IPS-11a (cell line): ENCODE data around the gene PCSK2.

Experiments used
- H3K4me3 ChIP-seq: one replicate; pipeline ENCODE4 v1.5.1; 2013; ENCODE audit warnings: low read depth, low read length, control low read depth

PCSK2 gene

DNA sequence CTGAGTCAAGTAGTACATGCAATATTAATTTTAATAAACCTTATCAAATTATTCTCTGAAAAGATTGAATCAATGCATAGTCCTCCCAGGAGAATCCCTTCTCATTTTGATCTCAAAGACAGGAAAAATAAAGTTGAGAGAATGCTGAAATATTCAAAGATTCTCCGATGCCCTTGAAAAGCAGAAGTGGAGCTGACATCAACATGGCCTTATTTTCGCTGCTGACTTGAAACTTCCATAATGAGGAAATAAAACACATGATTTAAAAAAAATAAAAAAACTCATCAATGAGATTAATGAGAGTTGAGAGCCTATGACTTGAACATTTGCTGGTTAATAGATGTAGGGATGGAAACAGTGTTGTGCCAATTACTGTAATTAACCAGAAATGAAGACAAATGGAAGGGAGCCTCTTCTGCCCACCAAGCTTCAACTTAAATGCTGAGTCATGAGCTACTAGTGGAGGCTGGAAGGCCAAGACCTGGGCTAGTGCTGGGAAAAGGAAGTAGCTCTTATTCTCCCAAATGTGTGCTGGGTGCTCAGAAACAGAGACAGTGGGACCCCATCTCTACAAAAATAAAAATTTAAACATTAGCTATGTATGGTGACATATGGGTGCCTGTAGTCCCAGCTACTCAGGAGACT is 164.4 kb downstream of the PCSK2 start:
- no peak overlapping the region for H3K4me3 ChIP-seq

DNA sequence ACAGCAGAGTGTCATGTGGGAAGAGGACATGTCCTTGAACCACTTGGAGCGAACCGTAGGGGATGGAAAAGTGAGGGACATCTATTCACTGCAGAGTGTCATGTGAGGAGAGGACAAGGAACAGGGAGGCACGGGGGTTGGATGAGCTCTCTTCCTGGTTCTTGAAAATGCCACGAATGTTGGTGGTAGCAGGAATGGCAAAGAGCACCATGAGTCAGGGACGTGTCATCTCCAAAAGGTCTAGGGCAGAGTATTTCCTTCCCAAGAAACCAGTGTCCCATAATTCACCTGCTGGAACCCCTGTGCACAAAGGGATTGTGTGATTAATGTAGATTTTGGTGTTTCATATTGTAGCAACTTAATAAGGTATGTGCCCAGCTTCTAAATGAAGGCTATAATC is 167.6 kb downstream of the PCSK2 start:
- H3K4me3 ChIP-seq = no peak overlapping the region

DNA sequence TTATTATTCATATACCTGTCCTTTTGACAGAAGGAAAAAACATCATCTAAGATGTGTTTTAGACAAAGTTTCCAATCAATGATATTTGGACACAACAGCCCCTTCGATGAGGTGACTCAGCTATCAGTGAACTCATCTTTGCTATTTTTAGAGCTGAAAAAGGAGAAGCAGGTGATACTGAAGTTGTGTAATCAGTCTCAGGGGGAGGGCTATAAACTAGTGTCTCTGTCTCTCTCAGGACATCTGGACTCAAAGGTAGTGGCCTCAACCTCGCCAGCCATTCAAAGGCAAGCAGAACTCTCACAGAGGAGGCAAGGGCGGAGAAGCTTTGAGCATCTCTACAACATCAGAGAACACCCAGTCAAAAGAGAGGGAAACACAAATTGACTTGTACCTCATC is 168.9 kb downstream of the PCSK2 start:
- H3K4me3 ChIP-seq = no peak overlapping the region

DNA sequence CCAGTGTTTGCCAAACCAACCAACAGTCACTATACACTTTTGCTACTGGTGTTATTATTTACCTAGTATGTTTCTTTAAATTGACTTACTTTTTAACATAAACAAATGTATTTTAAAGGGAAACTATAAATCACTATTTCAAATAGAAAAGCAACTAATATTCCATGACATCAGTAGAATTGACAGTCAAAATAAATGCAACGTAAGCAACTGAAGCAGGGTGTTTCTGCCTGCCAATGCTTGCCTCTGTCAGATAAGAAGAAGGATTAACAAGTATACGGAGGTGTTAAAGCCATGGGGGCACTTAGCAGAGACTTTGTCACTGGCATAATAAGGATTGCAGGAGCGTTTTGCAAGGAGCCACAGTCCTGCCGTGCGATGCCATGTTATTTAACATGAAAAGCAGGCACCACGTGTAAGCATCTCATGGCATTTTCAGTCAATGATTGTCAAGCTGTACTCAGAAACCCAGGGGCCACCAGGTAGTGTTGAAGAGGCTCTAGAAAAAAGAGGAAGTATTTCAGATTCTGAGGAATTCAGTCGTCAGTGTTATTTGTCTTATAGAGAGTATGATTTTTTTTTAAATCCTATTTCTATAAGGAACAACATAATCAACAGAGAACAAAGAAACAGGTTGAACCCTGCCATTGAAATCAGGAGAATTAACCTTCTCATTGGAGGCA is 172.6 kb downstream of the PCSK2 start:
- H3K4me3 ChIP-seq = no peak overlapping the region

DNA sequence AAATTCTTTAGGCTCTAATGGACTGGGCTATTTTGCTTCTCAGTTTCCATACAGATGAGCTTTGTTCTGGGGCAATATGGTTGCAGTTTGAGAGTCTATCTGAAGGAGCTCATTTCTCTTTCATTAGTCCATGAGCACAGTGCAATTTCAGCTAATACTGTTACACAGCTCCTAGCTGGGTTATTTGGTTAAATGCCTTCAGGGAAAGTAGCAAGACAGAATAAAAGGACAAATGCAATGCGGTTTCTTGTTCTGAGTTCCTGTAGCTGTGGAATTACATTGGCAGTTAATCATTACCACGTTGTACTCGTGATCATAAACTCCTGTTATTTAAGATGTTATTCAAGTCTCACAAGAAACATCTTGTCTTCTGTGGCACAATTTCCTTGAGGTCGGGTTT is 176.6 kb downstream of the PCSK2 start:
- no peak overlapping the region for H3K4me3 ChIP-seq

DNA sequence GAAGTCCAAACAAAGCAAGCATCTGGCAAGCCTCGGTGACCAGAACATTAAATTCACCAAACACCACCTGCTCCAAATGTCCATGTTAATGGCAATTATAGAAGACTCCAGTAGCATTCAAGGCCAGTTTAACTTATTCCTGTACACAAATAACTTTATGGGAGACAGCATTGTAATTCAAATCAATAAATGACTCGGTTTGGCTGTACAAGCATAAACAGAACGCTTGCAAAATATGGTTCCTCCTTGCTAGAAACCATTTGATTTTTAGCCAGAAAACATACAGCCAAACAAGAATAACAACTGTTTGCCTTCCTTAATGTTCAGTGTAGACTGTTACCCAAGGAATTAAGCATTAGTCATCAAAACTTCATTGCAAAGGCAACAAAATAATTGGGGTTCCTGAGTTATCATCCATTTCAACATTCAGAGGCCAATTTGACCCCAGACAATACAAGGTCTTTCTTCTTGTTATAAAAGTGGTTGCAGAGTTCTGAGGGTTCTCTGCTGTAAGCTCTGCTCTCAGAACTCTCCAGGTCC is 179.3 kb downstream of the PCSK2 start:
- H3K4me3 ChIP-seq = no peak overlapping the region

DNA sequence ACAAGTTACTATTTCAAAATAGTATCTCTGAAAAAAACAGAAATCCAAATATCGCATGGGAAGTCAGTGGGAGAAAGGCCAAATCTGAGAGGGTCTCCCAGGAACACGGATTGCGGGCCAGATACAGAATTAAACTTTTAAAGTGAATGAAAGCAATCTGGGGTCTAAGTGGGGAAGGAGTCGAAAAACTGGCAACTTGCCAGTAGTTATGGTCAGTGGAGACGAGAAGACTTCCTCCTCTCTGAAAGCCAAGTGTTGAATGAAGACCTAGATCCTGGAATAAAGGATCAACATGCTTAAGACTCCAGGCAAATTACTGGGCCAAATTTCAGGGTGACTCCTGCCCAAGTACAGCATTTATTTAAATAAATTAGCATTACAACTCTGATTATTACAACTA is 180.7 kb downstream of the PCSK2 start:
- no peak overlapping the region for H3K4me3 ChIP-seq

DNA sequence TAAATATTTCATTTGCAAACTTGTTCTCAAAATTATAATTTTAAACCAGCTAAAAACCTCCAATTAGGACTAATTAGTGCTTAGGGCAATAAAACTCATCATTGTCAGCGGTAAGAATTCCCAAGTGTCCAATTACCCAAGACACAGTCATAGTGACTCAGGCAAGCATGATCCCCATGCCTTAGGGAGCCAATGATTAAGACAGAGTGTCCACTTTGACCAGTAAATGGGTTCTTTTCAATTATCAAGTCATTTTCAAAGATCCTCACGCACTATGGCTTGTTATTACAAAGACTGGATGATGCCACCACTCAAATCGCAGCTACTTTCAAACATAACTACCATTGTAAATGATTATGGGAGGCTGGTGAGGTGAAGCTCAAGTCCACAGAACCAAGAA is 190.4 kb downstream of the PCSK2 start:
- no peak overlapping the region for H3K4me3 ChIP-seq

DNA sequence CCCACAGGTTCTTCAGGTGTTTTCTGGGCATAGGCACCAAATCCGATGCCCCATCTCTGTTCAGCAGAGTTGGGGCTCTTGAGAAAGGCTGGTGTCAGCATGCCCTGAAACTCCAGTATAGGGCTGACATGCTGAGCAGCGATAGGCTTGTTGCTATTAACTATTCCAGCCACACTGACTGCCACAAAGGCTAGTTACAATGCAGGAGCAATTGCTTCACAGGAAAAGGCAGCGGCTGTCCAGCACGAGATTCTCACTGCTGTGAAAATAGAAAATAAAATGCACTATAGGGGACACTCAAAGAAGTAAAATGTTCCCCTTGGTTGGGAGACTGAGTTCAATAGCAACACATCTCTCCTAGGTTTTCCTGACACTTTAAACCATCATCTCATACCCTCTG is 191.9 kb downstream of the PCSK2 start:
- no peak overlapping the region for H3K4me3 ChIP-seq

DNA sequence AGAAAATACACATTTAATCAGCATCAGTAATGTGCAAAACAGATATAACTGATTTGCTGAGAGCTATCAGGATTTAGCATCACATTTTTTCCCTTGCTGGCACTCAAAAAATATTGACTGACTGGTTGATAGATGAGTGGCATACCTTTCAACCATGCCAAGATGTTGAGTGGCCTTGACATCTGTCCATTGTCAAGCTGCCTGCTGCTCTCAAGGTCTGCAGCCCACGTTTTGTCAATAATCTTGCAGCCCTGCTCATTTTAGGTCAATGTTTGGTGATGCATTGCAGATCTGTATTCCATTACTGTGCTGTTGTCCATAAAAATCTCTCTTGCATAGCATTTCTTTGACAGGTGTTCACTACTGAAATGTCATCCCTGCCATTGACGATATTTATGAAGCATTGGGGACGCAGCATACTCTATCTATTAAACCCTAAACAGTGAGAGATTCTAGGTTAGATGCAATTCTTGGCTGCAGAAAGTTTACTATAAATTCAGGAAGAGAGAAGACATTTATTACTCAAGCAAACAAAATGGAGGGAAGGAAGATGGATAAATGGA is 192.7 kb downstream of the PCSK2 start:
- H3K4me3 ChIP-seq = no peak overlapping the region

DNA sequence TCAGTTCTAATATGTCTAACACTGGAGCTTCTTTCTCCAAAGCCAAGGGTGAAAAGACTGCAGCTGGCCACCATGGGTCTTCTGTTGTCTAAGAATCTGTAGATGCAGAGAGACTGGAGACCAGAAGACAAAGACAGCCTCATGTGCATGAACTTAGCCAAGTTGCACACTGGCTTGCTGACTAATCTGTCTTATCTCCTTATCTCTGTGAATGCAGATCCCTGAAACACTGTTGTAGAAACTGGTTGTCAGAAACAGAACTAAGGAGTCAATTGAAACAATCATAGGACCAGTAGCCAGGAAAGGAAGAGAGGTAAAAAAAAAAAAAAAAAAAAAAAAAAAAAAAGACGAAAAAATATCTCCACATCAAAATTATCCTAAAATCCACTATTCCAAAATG is 194.7 kb downstream of the PCSK2 start:
- H3K4me3 ChIP-seq = no peak overlapping the region

DNA sequence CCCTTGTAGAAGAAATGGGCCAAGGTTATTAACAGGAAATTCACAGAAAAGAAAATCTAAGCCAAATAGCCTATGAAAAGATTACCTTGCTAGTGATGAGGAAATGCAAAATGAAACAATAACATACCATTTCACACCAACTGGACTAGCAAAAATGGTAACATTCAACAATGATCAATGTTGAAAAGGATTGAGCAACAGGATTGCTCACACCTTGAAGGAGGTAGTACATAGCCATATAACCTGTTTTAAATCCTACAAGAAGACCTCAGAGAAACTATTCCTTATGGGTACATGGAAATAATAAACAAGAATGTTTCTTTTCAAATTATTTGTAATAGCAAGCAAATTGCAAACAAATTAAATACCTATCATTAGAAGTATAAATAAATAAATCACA is 196.9 kb downstream of the PCSK2 start:
- H3K4me3 ChIP-seq = no peak overlapping the region

DNA sequence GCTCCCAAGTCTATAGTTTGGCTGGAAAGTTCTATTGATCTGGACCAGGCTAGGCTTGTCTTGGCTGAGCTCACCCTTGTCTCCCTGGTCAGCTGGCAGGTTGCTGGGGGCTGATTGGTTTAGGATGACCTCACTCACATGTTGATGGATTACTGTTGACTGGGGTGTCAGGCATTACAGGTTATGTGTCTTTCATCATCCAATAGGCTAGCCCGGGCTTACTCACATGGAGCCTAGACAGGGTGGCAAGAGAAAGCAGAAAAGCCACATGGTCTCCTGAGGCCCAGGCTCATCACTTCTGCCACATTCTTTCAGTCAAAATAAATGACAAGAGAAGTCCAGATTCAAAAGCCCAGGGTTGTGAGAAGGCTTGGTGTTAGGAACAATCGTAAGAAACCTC is 200.8 kb downstream of the PCSK2 start:
- H3K4me3 ChIP-seq = no peak overlapping the region

DNA sequence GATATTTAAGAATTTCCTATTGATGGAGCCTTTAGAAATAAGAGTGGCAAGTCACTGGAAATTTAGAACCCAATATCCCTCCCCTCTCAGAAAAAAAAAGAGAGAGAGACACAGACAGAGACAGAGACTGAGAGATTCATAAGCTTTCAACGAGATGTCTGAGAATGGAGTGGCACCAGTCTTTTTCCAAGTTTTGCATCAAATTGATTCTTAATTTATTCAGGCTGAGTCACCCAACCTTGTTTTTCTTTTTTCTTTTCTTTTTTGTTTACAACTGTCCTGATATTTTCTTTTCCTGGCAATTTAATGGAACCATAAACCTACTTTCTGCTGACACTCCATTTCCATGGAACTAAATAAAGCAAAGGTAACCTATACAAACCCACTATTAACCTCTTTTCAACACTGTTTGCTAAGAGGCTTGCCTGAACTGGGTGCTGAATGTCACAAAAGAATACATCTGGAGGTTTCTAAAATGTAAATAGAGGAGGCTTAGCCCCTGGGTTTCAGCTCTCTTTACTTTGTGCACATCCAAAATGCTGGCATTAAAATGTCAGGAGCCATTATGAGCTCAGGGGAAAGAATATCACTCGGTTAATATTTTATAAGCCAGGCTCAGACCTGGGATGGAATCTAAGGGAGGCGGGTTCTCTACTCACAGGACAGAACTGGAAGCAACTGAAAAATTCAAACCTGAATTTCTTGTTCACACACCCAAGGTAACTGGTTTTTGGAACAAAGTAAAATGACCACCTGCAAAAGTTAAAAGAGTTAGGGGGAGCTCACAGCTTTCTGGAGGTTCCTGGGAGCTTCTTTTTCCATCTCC is 203.5 kb downstream of the PCSK2 start:
- no peak overlapping the region for H3K4me3 ChIP-seq

DNA sequence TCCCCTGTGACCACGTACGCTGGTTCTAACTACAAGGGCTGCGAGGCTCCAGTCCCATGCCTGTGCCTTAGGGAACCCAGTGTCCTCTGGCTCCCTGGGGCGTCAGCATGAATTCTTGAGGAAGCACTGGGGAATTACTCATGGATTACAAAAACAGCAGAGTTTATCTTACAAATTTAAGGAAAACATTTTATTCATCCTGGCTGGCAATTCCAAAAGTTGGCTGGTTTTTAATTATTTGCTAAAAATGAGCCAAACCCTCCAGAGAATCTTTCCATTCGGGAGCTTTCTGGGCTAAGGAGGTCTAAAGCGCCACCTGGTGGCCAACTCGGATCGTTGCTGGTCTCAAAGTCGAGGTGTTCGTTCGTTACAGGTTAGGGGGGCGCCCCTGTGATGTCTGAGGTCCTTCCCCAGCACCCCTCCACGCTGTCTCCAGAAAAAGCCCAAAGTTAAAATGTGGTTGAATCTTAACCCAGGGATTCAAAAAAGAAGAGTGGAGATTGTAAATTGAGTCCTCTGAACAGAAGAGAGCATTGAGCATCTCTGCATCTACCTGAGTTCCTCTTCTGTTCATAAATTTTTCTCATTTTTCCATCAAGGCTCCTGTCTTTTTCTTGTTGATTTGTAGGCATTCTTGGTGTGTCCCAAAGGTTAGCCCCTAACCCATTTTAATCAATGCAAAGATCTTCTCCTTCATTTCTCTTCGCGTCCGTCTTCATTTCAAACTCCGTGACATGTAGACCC is 205.0 kb downstream of the PCSK2 start:
- no peak overlapping the region for H3K4me3 ChIP-seq

DNA sequence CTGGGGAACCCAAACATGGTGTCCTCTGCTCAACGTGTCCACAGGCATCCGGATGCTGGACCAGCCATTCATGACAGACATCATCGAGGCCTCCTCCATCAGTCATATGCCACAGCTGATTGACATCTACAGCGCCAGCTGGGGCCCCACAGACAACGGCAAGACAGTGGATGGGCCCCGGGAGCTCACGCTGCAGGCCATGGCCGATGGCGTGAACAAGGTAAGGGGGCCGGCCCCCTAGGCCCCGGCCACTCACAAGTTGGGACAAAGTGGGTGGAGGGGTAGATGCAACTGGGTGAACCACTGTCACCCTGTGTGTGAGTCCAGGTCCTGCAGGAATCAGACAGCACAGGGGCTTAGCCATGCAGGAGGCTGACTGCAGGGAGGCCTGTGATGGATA is 209.8 kb downstream of the PCSK2 start:
- H3K4me3 ChIP-seq = no peak overlapping the region

DNA sequence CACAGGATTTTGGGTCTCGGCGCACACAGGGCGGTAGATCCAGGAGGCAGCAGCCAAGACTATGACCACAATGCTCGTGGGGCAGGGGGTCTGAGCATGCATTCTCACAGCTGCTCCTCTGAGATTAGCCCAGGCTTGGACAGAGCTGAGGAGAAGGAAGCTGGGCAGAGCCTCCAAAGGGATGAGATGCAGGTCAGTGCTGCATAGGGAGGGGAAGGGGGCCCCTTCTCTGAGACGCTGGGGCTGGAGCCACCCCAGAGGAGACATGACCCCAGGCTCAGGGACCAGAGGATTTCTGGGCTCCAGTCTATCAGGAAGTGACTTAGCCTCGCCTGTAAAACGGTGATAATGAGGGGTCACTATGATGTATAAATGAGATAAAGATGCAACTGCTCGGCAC is 210.4 kb downstream of the PCSK2 start:
- no peak overlapping the region for H3K4me3 ChIP-seq

DNA sequence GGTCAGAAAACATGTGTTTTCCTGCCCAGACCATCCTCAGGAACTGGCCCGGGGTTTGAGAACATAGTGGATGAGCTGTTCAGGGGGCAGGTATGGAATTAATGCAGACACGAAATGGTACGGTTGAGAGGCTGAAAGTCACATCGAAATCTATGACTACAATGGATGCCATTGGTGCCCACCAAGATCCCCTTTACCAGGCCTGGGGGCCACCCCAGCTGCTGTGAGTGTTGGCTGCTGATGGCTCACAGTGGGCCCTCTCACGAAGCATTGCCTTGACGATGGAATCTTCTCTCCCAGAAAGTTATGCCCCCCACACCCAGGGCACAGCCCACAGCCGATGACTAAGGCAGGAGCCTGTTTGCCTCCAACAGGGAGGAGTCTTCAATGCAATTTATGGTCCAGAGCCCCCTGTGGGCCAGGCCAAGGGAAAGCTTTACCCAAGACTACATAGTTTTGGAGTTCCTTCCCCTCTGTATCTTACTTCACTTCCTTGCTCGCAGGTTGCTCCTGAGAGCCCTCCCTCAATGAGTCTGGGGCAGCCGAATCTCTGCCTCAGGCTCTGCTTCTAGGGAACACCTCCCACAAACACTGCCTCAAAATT is 211.7 kb downstream of the PCSK2 start:
- H3K4me3 ChIP-seq = no peak overlapping the region

DNA sequence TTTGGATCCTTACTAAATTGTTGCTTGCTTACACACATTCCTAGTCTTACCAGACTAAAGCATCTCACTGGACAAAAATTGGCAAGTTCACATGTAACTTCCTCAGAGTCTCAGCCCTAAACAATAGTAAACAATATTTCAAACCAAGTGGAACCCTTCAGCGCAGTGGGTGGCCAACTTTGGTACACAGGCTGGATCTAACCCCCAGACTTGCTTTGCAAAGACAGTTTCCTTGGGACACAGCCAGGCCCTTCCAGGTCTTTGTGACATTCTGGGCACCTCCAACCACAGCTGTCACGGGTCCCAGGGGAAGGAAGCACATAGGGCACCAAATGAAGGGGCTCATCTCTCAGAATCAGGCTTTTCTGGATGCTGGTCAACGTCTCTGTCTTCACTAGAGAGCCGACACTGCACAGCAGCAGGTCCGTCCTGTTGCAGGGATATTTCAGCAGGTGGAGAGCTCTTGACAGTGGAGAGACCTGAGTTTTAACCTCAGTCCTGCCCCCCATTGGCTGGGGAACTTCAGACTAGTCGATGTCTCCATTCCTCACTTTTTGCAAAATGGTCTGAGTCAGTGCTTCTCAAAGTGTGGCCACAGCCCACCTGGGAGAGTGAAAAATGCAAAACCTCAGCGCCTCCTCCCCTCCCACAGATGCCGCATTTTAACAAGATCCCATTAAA is 212.9 kb downstream of the PCSK2 start:
- no peak overlapping the region for H3K4me3 ChIP-seq

DNA sequence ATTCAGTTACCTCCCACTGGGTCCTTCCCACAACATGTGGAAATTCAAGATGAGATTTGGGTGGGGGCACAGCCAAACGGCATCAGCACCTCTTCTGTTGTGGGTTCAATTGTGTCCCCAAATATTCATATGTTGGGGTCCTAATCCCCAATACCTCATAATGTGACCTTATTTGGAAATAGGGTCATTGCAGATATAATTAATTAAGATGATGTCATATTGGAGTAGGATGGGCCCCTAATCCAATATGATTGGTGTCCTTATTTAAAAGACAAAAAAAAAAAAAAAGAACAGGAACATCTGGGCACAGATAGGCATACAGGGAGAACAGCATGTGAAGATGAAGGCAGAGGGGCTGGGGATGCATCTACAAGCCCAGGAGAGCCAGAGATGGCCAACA is 214.9 kb downstream of the PCSK2 start:
- H3K4me3 ChIP-seq = no peak overlapping the region
